CD4-positive, CD25-positive, alpha-beta regulatory T cell (primary cell): Measurements from ENCODE around the gene PRR13. TPM values are rescaled to one million over a fixed set of nuclear protein-coding genes. Genes with fewer than 3 reads are reported as not detected.
A peak's percentile ranks its signal among the peaks of the same experiment; 100 is the strongest.

ENCODE experiments used
- ATAC-seq, 2 donors: fragments of 150-1000 bp; cut with Tn5 transposase; one replicate each; pipeline ENCODE4 v1.10.0; 2021; ENCODE audit warnings: low read depth in 2 of 2, moderate number of reproducible peaks in 2 of 2, moderate library complexity in 1 of 2
- DNase-seq, 3 donors: peaks; one replicate each; pipeline versions ENCODE4 v3.0.0 to v3.0.0-alpha.2; 2012 to 2022; ENCODE audit warnings: mixed read lengths in 1 of 3
- H3K27ac ChIP-seq: one replicate; pipeline ENCODE4 v1.7.0; 2013; ENCODE audit warnings: mild to moderate bottlenecking, low read length; ENCODE audit not compliant: insufficient read depth, poor library complexity, severe bottlenecking
- H3K27me3 ChIP-seq: one replicate; pipeline ENCODE4 v1.7.0; 2013; ENCODE audit warnings: low read length; ENCODE audit not compliant: control insufficient read depth, insufficient read depth
- H3K36me3 ChIP-seq: one replicate; pipeline ENCODE4 v1.7.0; 2013; ENCODE audit warnings: mild to moderate bottlenecking, low read length, moderate library complexity; ENCODE audit not compliant: control insufficient read depth, insufficient read depth
- H3K4me1 ChIP-seq: 2 replicates; pipeline ENCODE4 v1.7.0; 2013; ENCODE audit warnings: mild to moderate bottlenecking, low read length; ENCODE audit not compliant: insufficient read depth, control insufficient read depth, poor library complexity, severe bottlenecking
- H3K4me3 ChIP-seq: one replicate; pipeline ENCODE4 v1.7.0; 2013; ENCODE audit warnings: low read depth, mild to moderate bottlenecking, low read length, moderate library complexity
- H3K9me3 ChIP-seq, 2 experiments: 1 replicate in 1 of 2; 2 replicates in 1 of 2; pipeline ENCODE4 v1.7.0; 2013; ENCODE audit warnings: low read length in 2 of 2, mild to moderate bottlenecking in 1 of 2, moderate library complexity in 1 of 2; ENCODE audit not compliant: control insufficient read depth in 2 of 2
- H3K27ac Mint-ChIP-seq, 3 donors: one replicate each; pipeline ENCODE4 v1.8.0; 2020 to 2022; ENCODE audit warnings: mild to moderate bottlenecking in 3 of 3, mixed read lengths in 3 of 3, moderate library complexity in 2 of 3
- H3K27me3 Mint-ChIP-seq: one replicate; pipeline ENCODE4 v1.8.0; 2022; ENCODE audit warnings: mild to moderate bottlenecking, mixed read lengths
- H3K36me3 Mint-ChIP-seq: one replicate; pipeline ENCODE4 v1.8.0; 2020; ENCODE audit warnings: mixed read lengths
- H3K4me1 Mint-ChIP-seq, 4 donors: one replicate each; pipeline ENCODE4 v1.8.0; 2020 to 2022; ENCODE audit warnings: mixed read lengths in 4 of 4, mild to moderate bottlenecking in 1 of 4
- H3K4me3 Mint-ChIP-seq, 4 donors: one replicate each; pipeline ENCODE4 v1.8.0; 2020 to 2022; ENCODE audit warnings: mild to moderate bottlenecking in 4 of 4, mixed read lengths in 4 of 4, moderate library complexity in 3 of 4
- H3K9me3 Mint-ChIP-seq, 7 donors: one replicate each; pipeline ENCODE4 v1.8.0; 2020 to 2022; ENCODE audit warnings: mixed read lengths in 7 of 7, mild to moderate bottlenecking in 3 of 7, moderate library complexity in 2 of 7
- polyA plus RNA-seq, 4 donors: library from polyadenylated mRNA; unstranded; fragments of 300-500 nt; fragmentation: Illumina TruSeq; gene quantifications; one replicate each; pipeline ENCODE4 v1.2.3, GENCODE V29; 2021
- total RNA-seq: library from RNA; stranded (reverse); gene quantifications from one replicate; pipeline ENCODE4 v1.2.3, GENCODE V29; 2022

Gene PRR13
- total and polyA plus RNA-seq, 5 donors from 2014 or later, result 187 to 639 (median 561) TPM

GRCh38 chr12:53492188-53492587 is 50.7 kb downstream of the PRR13 start:
- no peaks in the 10 kb centered on the region for H3K27me3 Mint-ChIP-seq
- Histone ChIP-seq H3K27me3 (no peaks in the 10 kb centered on the region), H3K4me3 (peak overlapping the region; percentile 19), H3K27ac (peak overlapping the region; percentile 82), H3K9me3 (no peaks in the 10 kb centered on the region), H3K4me1 (peaks cover 18% of the 10 kb centered on the region), H3K36me3 (peaks cover 7% of the 10 kb centered on the region)
- no peaks in the 10 kb centered on the region for H3K36me3 Mint-ChIP-seq
- H3K4me3 Mint-ChIP-seq, result peak overlapping the region; percentile 78 to 93 (median 88)
- H3K4me1 Mint-ChIP-seq, result peaks cover 0 to 42% (median 23%) of the 10 kb centered on the region in 4 donors
- peak overlapping the region in 2 of 3 donors; percentile 94 for H3K27ac Mint-ChIP-seq
- peak in 1 of 3 donors; percentile 21 for DNase-seq
- ATAC-seq, result no peak
- H3K9me3 Mint-ChIP-seq, result no peaks in the 10 kb centered on the region

GRCh38 chr12:53492830-53493609 is 51.5 kb downstream of the PRR13 start:
- Mint-ChIP-seq H3K4me3 (peak overlapping the region; percentile 85 to 93 (median 90)), H3K36me3 (no peaks in the 10 kb centered on the region), H3K27ac (peak overlapping the region; percentile 94 to 96 (median 94)), H3K4me1 (peaks cover 0 to 49% (median 25%) of the 10 kb centered on the region in 4 donors), H3K27me3 (no peaks in the 10 kb centered on the region), H3K9me3 (no peaks in the 10 kb centered on the region)
- DNase-seq, result peak; percentile 81 to 87 (median 87)
- ATAC-seq, result peak; percentile 88 to 95
- peaks cover 24% of the 10 kb centered on the region for H3K4me1 ChIP-seq
- H3K9me3 ChIP-seq, result no peaks in the 10 kb centered on the region
- H3K4me3 ChIP-seq, result peak overlapping the region; percentile 85
- H3K36me3 ChIP-seq, result peaks cover 1% of the 10 kb centered on the region
- H3K27ac ChIP-seq, result peak overlapping the region; percentile 82
- H3K27me3 ChIP-seq, result no peaks in the 10 kb centered on the region

GRCh38 chr12:53493610-53494391 is 52.3 kb downstream of the PRR13 start:
- peaks cover 30% of the 10 kb centered on the region for H3K4me1 ChIP-seq
- ATAC-seq (no peak), DNase-seq (no peak)
- Mint-ChIP-seq H3K27me3 (no peaks in the 10 kb centered on the region), H3K36me3 (no peaks in the 10 kb centered on the region), H3K9me3 (no peaks in the 10 kb centered on the region), H3K4me1 (peaks cover 0 to 57% (median 29%) of the 10 kb centered on the region in 4 donors), H3K27ac (peak overlapping the region; percentile 94 to 96 (median 94)), H3K4me3 (peak overlapping the region; percentile 85 to 93 (median 90))
- H3K9me3 ChIP-seq, result no peaks in the 10 kb centered on the region
- peak overlapping the region; percentile 82 for H3K27ac ChIP-seq
- no peaks in the 10 kb centered on the region for H3K36me3 ChIP-seq
- H3K27me3 ChIP-seq, result no peaks in the 10 kb centered on the region
- peak overlapping the region; percentile 85 for H3K4me3 ChIP-seq

Other genes with a start within 250 kb of the PRR13 start
- 297 TPM for gene ITGB7, start 234.5 kb upstream of the PRR13 start, total RNA-seq
- 100 to 1,000 TPM; 279 to 382 (median 330) TPM for gene ITGB7, start 234.5 kb upstream of the PRR13 start, polyA plus RNA-seq
- gene RARG, start 209.5 kb upstream of the PRR13 start, total RNA-seq, result 16.8 TPM
- gene RARG, start 209.5 kb upstream of the PRR13 start, polyA plus RNA-seq, result 1 to 10 TPM; 1.5 to 5.1 (median 2.4) TPM
- 2.7 TPM for gene ESPL1, start 173.4 kb upstream of the PRR13 start, total RNA-seq
- under 1 TPM in 3 of 4 donors, not detected in 1; 0.05 to 0.24 (median 0.11) TPM for gene ESPL1, start 173.4 kb upstream of the PRR13 start, polyA plus RNA-seq
- gene PFDN5, start 146.2 kb upstream of the PRR13 start, total RNA-seq, result 506 TPM
- gene PFDN5, start 146.2 kb upstream of the PRR13 start, polyA plus RNA-seq, result 1,000 to 10,000 TPM; 1,352 to 1,800 (median 1,601) TPM
- 33.9 TPM for gene MYG1, start 142.0 kb upstream of the PRR13 start, total RNA-seq
- gene MYG1, start 142.0 kb upstream of the PRR13 start, polyA plus RNA-seq, result 10 to 100 TPM; 85.0 to 98.1 (median 94.4) TPM
- 36.8 TPM for gene AAAS, start 120.1 kb upstream of the PRR13 start, total RNA-seq
- 10 to 100 TPM; 34.0 to 45.9 (median 37.8) TPM for gene AAAS, start 120.1 kb upstream of the PRR13 start, polyA plus RNA-seq
- not detected for gene SP7, start 105.4 kb upstream of the PRR13 start, total RNA-seq
- under 1 TPM in 1 of 4 donors, not detected in 3; 0.07 TPM for gene SP7, start 105.4 kb upstream of the PRR13 start, polyA plus RNA-seq
- gene SP1, start 61.6 kb upstream of the PRR13 start, total RNA-seq, result 79.0 TPM
- 1 to 10 TPM; 8.1 to 9.3 (median 8.2) TPM for gene SP1, start 61.6 kb upstream of the PRR13 start, polyA plus RNA-seq
- gene AMHR2, start 17.9 kb upstream of the PRR13 start, total RNA-seq, result not detected
- not detected for gene AMHR2, start 17.9 kb upstream of the PRR13 start, polyA plus RNA-seq
- gene PCBP2, start 10.4 kb downstream of the PRR13 start, total RNA-seq, result 931 TPM
- gene PCBP2, start 10.4 kb downstream of the PRR13 start, polyA plus RNA-seq, result 100 to 1,000 TPM; 113 to 150 (median 134) TPM
- 31.5 TPM for gene MAP3K12, start 57.7 kb downstream of the PRR13 start, total RNA-seq
- 1 to 10 TPM; 3.8 to 4.6 (median 4.4) TPM for gene MAP3K12, start 57.7 kb downstream of the PRR13 start, polyA plus RNA-seq
- gene TARBP2, start 59.5 kb downstream of the PRR13 start, total RNA-seq, result 25.1 TPM
- gene TARBP2, start 59.5 kb downstream of the PRR13 start, polyA plus RNA-seq, result 10 to 100 TPM; 22.5 to 29.1 (median 25.6) TPM
- gene NPFF, start 65.8 kb downstream of the PRR13 start, total RNA-seq, result not detected
- not detected for gene NPFF, start 65.8 kb downstream of the PRR13 start, polyA plus RNA-seq
- 41.0 TPM for gene ATF7, start 184.6 kb downstream of the PRR13 start, total RNA-seq
- gene ATF7, start 184.6 kb downstream of the PRR13 start, polyA plus RNA-seq, result 10 to 100 TPM; 11.6 to 16.7 (median 14.3) TPM
- 228 TPM for gene ATP5MC2, start 234.3 kb downstream of the PRR13 start, total RNA-seq
- 100 to 1,000 TPM; 577 to 700 (median 672) TPM for gene ATP5MC2, start 234.3 kb downstream of the PRR13 start, polyA plus RNA-seq